DOHH2 (cell line): Measurements from ENCODE around the gene DNAI1.

ENCODE experiments used
- H3F3A ChIP-seq: fragments of 200-600 bp; sonication (generic), shearing (Covaris generic); 2 replicates; pipeline ENCODE4 v1.6.0; 2016; ENCODE audit warnings: antibody characterized with exemption, mild to moderate bottlenecking; ENCODE audit not compliant: control insufficient read depth, insufficient read depth
- H3K27ac ChIP-seq: fragments of 200-600 bp; sonication (generic); 2 replicates; pipeline ENCODE4 v1.5.1; 2014; ENCODE audit warnings: low read depth, mild to moderate bottlenecking, low read length, moderate library complexity
- H3K27me3 ChIP-seq: fragments of 200-600 bp; sonication (generic); 2 replicates; pipeline ENCODE4 v1.6.1; 2014; ENCODE audit warnings: mild to moderate bottlenecking, low read length, mixed read lengths; ENCODE audit not compliant: control insufficient read depth
- H3K36me3 ChIP-seq: fragments of 200-600 bp; sonication (generic); 2 replicates; pipeline ENCODE4 v1.6.1; 2014; ENCODE audit warnings: mild to moderate bottlenecking, low read length, moderate library complexity, mixed read lengths; ENCODE audit not compliant: control insufficient read depth
- H3K4me1 ChIP-seq: fragments of 200-600 bp; sonication (generic); 2 replicates; pipeline ENCODE4 v1.6.1; 2014; ENCODE audit warnings: mild to moderate bottlenecking, low read length, mixed read lengths; ENCODE audit not compliant: control insufficient read depth
- H3K4me2 ChIP-seq: fragments of 200-600 bp; sonication (generic); 2 replicates; pipeline ENCODE4 v1.6.0; 2014; ENCODE audit warnings: mild to moderate bottlenecking, low read length, moderate library complexity
- H3K4me3 ChIP-seq: fragments of 200-600 bp; sonication (generic); 2 replicates; pipeline ENCODE4 v1.5.1; 2014; ENCODE audit warnings: mild to moderate bottlenecking, low read length, mixed read lengths
- H3K79me2 ChIP-seq: fragments of 200-600 bp; sonication (generic); 2 replicates; pipeline ENCODE4 v1.6.1; 2014; ENCODE audit warnings: mild to moderate bottlenecking, low read length, mixed read lengths; ENCODE audit not compliant: control insufficient read depth
- H3K9me2 ChIP-seq: fragments of 200-600 bp; sonication (generic); replicated peaks from 2 replicates; pipeline ENCODE4 v1.6.1; 2014; ENCODE audit warnings: mild to moderate bottlenecking, low read length, mixed read lengths; ENCODE audit not compliant: control insufficient read depth
- H3K9me3 ChIP-seq: fragments of 200-600 bp; sonication (generic); 2 replicates; pipeline ENCODE4 v1.6.1; 2014; ENCODE audit warnings: antibody characterized with exemption, low read length, mixed read lengths; ENCODE audit not compliant: control insufficient read depth, insufficient read depth
- H4K20me1 ChIP-seq: fragments of 200-600 bp; sonication (generic); 2 replicates; pipeline ENCODE4 v1.6.0; 2014; ENCODE audit warnings: low read depth, mild to moderate bottlenecking, antibody characterized with exemption, low read length, moderate library complexity; ENCODE audit not compliant: control insufficient read depth, insufficient read depth
- CTCF ChIP-seq: fragments of 200-600 bp; sonication (generic); IDR thresholded peaks from one replicate; pipeline ENCODE4 v1.5.1; 2014; ENCODE audit warnings: antibody characterized with exemption, mild to moderate bottlenecking, low read depth, low read length; ENCODE audit not compliant: poor library complexity, severe bottlenecking
- EZH2phosphoT487 ChIP-seq: fragments of 200-600 bp; sonication (generic); IDR thresholded peaks from 2 replicates; pipeline ENCODE4 v1.6.1; 2017; ENCODE audit warnings: borderline replicate concordance, mild to moderate bottlenecking, antibody characterized with exemption, low read length, moderate library complexity, mixed read lengths

Gene DNAI1

GRCh38 chr9:34549407-34549732 lies 90.8 kb downstream of the DNAI1 start:
- Histone ChIP-seq H3K27ac (no peak overlapping the region), H3K4me1 (no peaks in the 10 kb centered on the region), H3K27me3 (0 out of 2 replicates have a peak, but pooled peaks cover 4% of the 10 kb centered on the region), H4K20me1 (no peaks in the 10 kb centered on the region), H3K36me3 (no peaks in the 10 kb centered on the region), H3K9me2 (no peaks in the 10 kb centered on the region), H3K9me3 (no peaks in the 10 kb centered on the region), H3K4me3 (no peak overlapping the region), H3K4me2 (no peak overlapping the region), H3K79me2 (no peaks in the 10 kb centered on the region), H3F3A (no peaks in the 10 kb centered on the region)
- TF ChIP-seq EZH2phosphoT487 (no peak), CTCF (no peak)

- Histone ChIP-seq H4K20me1 (no peaks in the 10 kb centered on the region), H3K4me2 (no peak overlapping the region), H3K36me3 (no peaks in the 10 kb centered on the region), H3K79me2 (no peaks in the 10 kb centered on the region), H3K9me2 (no peaks in the 10 kb centered on the region), H3K9me3 (no peaks in the 10 kb centered on the region), H3K4me1 (no peaks in the 10 kb centered on the region), H3K27me3 (no peaks in the 10 kb centered on the region), H3K4me3 (no peak overlapping the region), H3K27ac (no peak overlapping the region), H3F3A (no peaks in the 10 kb centered on the region)
- TF ChIP-seq EZH2phosphoT487 = no peak
- no peak for TF ChIP-seq CTCF
Measured at GRCh38 chr9:34550016-34550680, 91.5 kb downstream of the DNAI1 start.

- Histone ChIP-seq H3K4me2 (no peak overlapping the region), H3K9me3 (no peaks in the 10 kb centered on the region), H3K4me3 (no peak overlapping the region), H4K20me1 (no peaks in the 10 kb centered on the region), H3K9me2 (no peaks in the 10 kb centered on the region), H3F3A (no peaks in the 10 kb centered on the region), H3K79me2 (no peaks in the 10 kb centered on the region), H3K4me1 (no peaks in the 10 kb centered on the region), H3K36me3 (no peaks in the 10 kb centered on the region), H3K27ac (no peak overlapping the region), H3K27me3 (no peaks in the 10 kb centered on the region)
- TF ChIP-seq EZH2phosphoT487 (no peak), CTCF (no peak)
Measured at GRCh38 chr9:34550681-34551270, 92.2 kb downstream of the DNAI1 start.
